H1 (cell line): ENCODE data around the gene DLX5. TPM values are rescaled to one million over a fixed set of nuclear protein-coding genes. Genes with fewer than 3 reads are reported as not detected.
A peak's percentile ranks its signal among the peaks of the same experiment; 100 is the strongest.

Experiments used
- CTCF ChIA-PET: fragments of 300-600 bp; sonication (Branson Sonifier 250); formaldehyde crosslinking; loops from one replicate; lab custom pipeline; 2021; ENCODE audit not compliant: partially characterized antibody; lab: Charles Lee
- POLR2A ChIA-PET: fragments of 300-600 bp; sonication (Branson Sonifier 250); formaldehyde crosslinking; loops from one replicate; lab custom pipeline; 2021; ENCODE audit warnings: inconsistent platforms; ENCODE audit not compliant: partially characterized antibody; lab: Charles Lee
- DNase-seq, 2 experiments: peaks; one replicate each; pipeline versions ENCODE4 v3.0.0 to v3.0.0-alpha.2; 2010 to 2022; ENCODE audit warnings: low spot score in 2 of 2, low read depth in 1 of 2, mixed read lengths in 1 of 2
- FAIRE-seq: peaks from 2 replicates; lab custom pipeline; 2011; peaks lifted over from hg19 to GRCh38; lab: Jason Lieb, UNC
- H2AFZ ChIP-seq: 2 replicates; pipeline ENCODE4 v1.8.1; 2012; ENCODE audit warnings: low read length, inconsistent platforms
- H2AK5ac ChIP-seq: 2 replicates; pipeline ENCODE4 v1.6.1; 2013; ENCODE audit warnings: low read depth, low read length
- H2BK120ac ChIP-seq: replicated peaks from 2 replicates; pipeline ENCODE3; 2013; ENCODE audit warnings: low read depth, low read length, inconsistent platforms
- H2BK12ac ChIP-seq: 2 replicates; pipeline ENCODE4 v1.6.1; 2013; ENCODE audit warnings: low read depth, low read length
- H2BK15ac ChIP-seq: 2 replicates; pipeline ENCODE4 v1.6.1; 2013; ENCODE audit warnings: low read length
- H2BK20ac ChIP-seq: 2 replicates; pipeline ENCODE4 v1.6.1; 2013; ENCODE audit warnings: low read length
- H2BK5ac ChIP-seq: 2 replicates; pipeline ENCODE4 v1.6.1; 2013; ENCODE audit warnings: low read depth, low read length
- H3K14ac ChIP-seq: 2 replicates; pipeline ENCODE4 v1.6.1; 2013; ENCODE audit warnings: inconsistent platforms; ENCODE audit not compliant: insufficient read length
- H3K18ac ChIP-seq: 2 replicates; pipeline ENCODE4 v1.6.1; 2013; ENCODE audit warnings: low read length; ENCODE audit errors: extremely low read depth
- H3K23ac ChIP-seq: 2 replicates; pipeline ENCODE4 v1.6.1; 2013; ENCODE audit warnings: inconsistent platforms; ENCODE audit not compliant: insufficient read length
- H3K23me2 ChIP-seq: 2 replicates; pipeline ENCODE4 v1.6.1; 2013; ENCODE audit warnings: low read depth, low read length
- H3K27ac ChIP-seq: 2 replicates; pipeline ENCODE4 v1.6.1; 2011; ENCODE audit warnings: low read depth, low read length, inconsistent platforms
- H3K27me3 ChIP-seq, 4 experiments: replicated peaks in 1 of 4; 1 replicate in 1 of 4; 2 replicates in 3 of 4; pipeline versions ENCODE4 v1.6.1 to v1.8.1; 2011 to 2013; ENCODE audit warnings: low read length in 3 of 4, mild to moderate bottlenecking in 3 of 4, inconsistent platforms in 2 of 4, mixed read lengths in 2 of 4, moderate library complexity in 1 of 4; ENCODE audit not compliant: control insufficient read depth in 3 of 4, insufficient read depth in 3 of 4; ENCODE audit errors: extremely low read depth in 1 of 4
- H3K36me3 ChIP-seq, 4 experiments: 2 replicates each; pipeline versions ENCODE4 v1.6.1 to v1.8.1; 2011 to 2013; ENCODE audit warnings: mild to moderate bottlenecking in 4 of 4, low read length in 3 of 4, moderate library complexity in 2 of 4, control low read depth in 1 of 4, inconsistent platforms in 1 of 4; ENCODE audit not compliant: insufficient read depth in 4 of 4, control insufficient read depth in 2 of 4
- H3K4ac ChIP-seq: replicated peaks from 2 replicates; pipeline ENCODE3; 2013; ENCODE audit warnings: low read length, low read depth, mixed read lengths, inconsistent platforms; ENCODE audit not compliant: insufficient read length
- H3K4me1 ChIP-seq, 4 experiments: replicated peaks in 1 of 4; 1 replicate in 1 of 4; 2 replicates in 3 of 4; pipeline versions ENCODE4 v1.6.1 to v1.8.1; 2011 to 2013; ENCODE audit warnings: low read length in 3 of 4, inconsistent platforms in 2 of 4, mixed read lengths in 1 of 4; ENCODE audit not compliant: insufficient read depth in 4 of 4, control insufficient read depth in 3 of 4
- H3K4me2 ChIP-seq, 2 experiments: 2 replicates each; pipeline versions ENCODE4 v1.6.1 to v1.8.1; 2011 to 2013; ENCODE audit warnings: low read depth in 2 of 2, low read length in 2 of 2, control low read depth in 1 of 2, inconsistent platforms in 1 of 2, mild to moderate bottlenecking in 1 of 2; ENCODE audit not compliant: insufficient read depth in 1 of 2
- H3K4me3 ChIP-seq, 4 experiments: fragments of 200-600, 300-600 bp in 1 of 4; sonication (generic), shearing (Covaris generic), sonication (Bioruptor Twin) in 1 of 4; 2 replicates each; pipeline versions ENCODE4 v1.5.1 to v1.8.1; 2011 to 2016; ENCODE audit warnings: low read length in 4 of 4, low read depth in 3 of 4, control low read depth in 2 of 4, inconsistent platforms in 2 of 4, mild to moderate bottlenecking in 2 of 4, mixed read lengths in 1 of 4, moderate library complexity in 1 of 4; ENCODE audit not compliant: insufficient read depth in 2 of 4; ENCODE audit errors: extremely low read depth in 1 of 4
- H3K56ac ChIP-seq: replicated peaks from 2 replicates; pipeline ENCODE3; 2013; ENCODE audit warnings: low read depth, mild to moderate bottlenecking, mixed read lengths, low read length, inconsistent platforms; ENCODE audit not compliant: insufficient read length
- H3K79me1 ChIP-seq: 2 replicates; pipeline ENCODE4 v1.6.1; 2013; ENCODE audit warnings: low read depth, low read length, control low read depth
- H3K79me2 ChIP-seq, 2 experiments: 2 replicates each; pipeline versions ENCODE4 v1.6.1 to v1.8.1; 2012 to 2013; ENCODE audit warnings: low read length in 2 of 2, mild to moderate bottlenecking in 2 of 2, inconsistent platforms in 1 of 2; ENCODE audit not compliant: insufficient read depth in 2 of 2, control insufficient read depth in 1 of 2
- H3K9ac ChIP-seq, 4 experiments: replicated peaks in 1 of 4; 1 replicate in 1 of 4; 2 replicates in 3 of 4; pipeline versions ENCODE4 v1.6.1 to v1.8.1; 2011 to 2013; ENCODE audit warnings: low read depth in 3 of 4, low read length in 3 of 4, control low read depth in 2 of 4, mild to moderate bottlenecking in 2 of 4, moderate library complexity in 2 of 4, inconsistent platforms in 1 of 4; ENCODE audit errors: extremely low read depth in 1 of 4
- H3K9me3 ChIP-seq, 2 experiments: 2 replicates each; pipeline versions ENCODE4 v1.6.1 to v1.8.1; 2012 to 2013; ENCODE audit warnings: mild to moderate bottlenecking in 2 of 2, moderate library complexity in 2 of 2, control low read depth in 1 of 2, inconsistent platforms in 1 of 2, low read depth in 1 of 2, low read length in 1 of 2, mixed read lengths in 1 of 2; ENCODE audit not compliant: insufficient read depth in 2 of 2
- H4K20me1 ChIP-seq, 2 experiments: replicated peaks in 1 of 2; 2 replicates each; pipeline versions ENCODE3 to v1.8.1; 2011 to 2013; ENCODE audit warnings: inconsistent platforms in 2 of 2, low read length in 2 of 2, mild to moderate bottlenecking in 1 of 2; ENCODE audit not compliant: insufficient read depth in 2 of 2, control insufficient read depth in 1 of 2
- H4K5ac ChIP-seq: 2 replicates; pipeline ENCODE4 v1.6.1; 2013; ENCODE audit warnings: low read length, low read depth, mixed read lengths, inconsistent platforms; ENCODE audit not compliant: insufficient read length
- H4K8ac ChIP-seq: 2 replicates; pipeline ENCODE4 v1.8.0; 2013; ENCODE audit warnings: mild to moderate bottlenecking, moderate library complexity, low read length, inconsistent platforms; ENCODE audit not compliant: insufficient read depth; ENCODE audit errors: extremely low read depth
- H4K91ac ChIP-seq: replicated peaks from 2 replicates; pipeline ENCODE3; 2013; ENCODE audit warnings: low read length, mixed read lengths, inconsistent platforms; ENCODE audit not compliant: insufficient read length
- CBX8 ChIP-seq: fragments of 300-800, 300-1000 bp; sonication (generic); IDR thresholded peaks from 2 replicates; pipeline ENCODE4 v1.7.1; 2016; ENCODE audit warnings: low read depth, low read length, borderline replicate concordance
- EZH2 ChIP-seq: fragments of 200-600 bp; sonication (generic); IDR thresholded peaks from 2 replicates; pipeline ENCODE4 v1.7.1; 2012; ENCODE audit warnings: low read depth, mild to moderate bottlenecking, moderate library complexity, low read length, inconsistent platforms; ENCODE audit not compliant: severe bottlenecking
- RNF2 ChIP-seq: fragments of 200-900, 300-1000 bp; sonication (generic); IDR thresholded peaks from 2 replicates; pipeline ENCODE4 v1.7.1; 2016; ENCODE audit warnings: borderline replicate concordance, low read depth, mild to moderate bottlenecking, antibody characterized with exemption, low read length; ENCODE audit not compliant: poor library complexity, severe bottlenecking; ENCODE audit errors: missing control alignments
- SUZ12 ChIP-seq: fragments of 200-600 bp; sonication (generic); IDR thresholded peaks from 2 replicates; pipeline ENCODE4 v1.6.1; 2012; ENCODE audit warnings: mild to moderate bottlenecking, inconsistent platforms, low read length, moderate library complexity, mixed read lengths
- ZNF274 ChIP-seq: IDR thresholded peaks from 2 replicates; pipeline ENCODE4 v1.7.0; 2012; ENCODE audit warnings: low read length, borderline replicate concordance; ENCODE audit errors: extremely low read depth
- WGBS, 2 experiments: shearing (Covaris generic) in 1 of 2; methylation state at CpG; one replicate each; pipeline versions ENCODE4 v1.1.6 to v1.1.7; 2013 to 2015; ENCODE audit warnings: low lambda C conversion rate in 2 of 2, mixed read lengths in 2 of 2, inconsistent platforms in 1 of 2, low coverage in 1 of 2, missing lambda C conversion rate in 1 of 2; ENCODE audit not compliant: insufficient replicate concordance in 2 of 2, insufficient coverage in 1 of 2, insufficient read length in 1 of 2; ENCODE audit errors: extremely low coverage in 1 of 2, missing lambda C conversion rate in 1 of 2; 5-methylcytosine and 5-hydroxymethylcytosine counted together
- polyA plus RNA-seq, 7 experiments: library from polyadenylated mRNA; depleted of rRNA in 3 of 7; stranded (reverse) in 5 of 7; unstranded in 2 of 7; fragments of >200 nt in 5 of 7; fragments of 200-250 nt in 2 of 7; gene quantifications; 1 replicate in 5 of 7; 2 replicates in 1 of 7; 4 replicates in 1 of 7; pipeline versions ENCODE4 v1.2.1 to v1.2.3, GENCODE V29; 2011 to 2013; ENCODE audit warnings: missing spikeins in 2 of 7, mixed read lengths in 2 of 7
- total RNA-seq: library from RNA; stranded (reverse); fragmentation: NEBNext Ultra II Directional; extraction: Animal tissue kit (Norgen Biotek cat#: 25700); gene quantifications from 2 replicates; pipeline ENCODE4 v1.2.1, GENCODE V29; 2021

The DLX5 gene
- total and polyA plus RNA-seq, 2 of the 8 experiments (the other 6 are each of a cell fraction or from before 2014, with no cell fraction given): not detected

GRCh38 chr7:96989859-96990317 lies 34.7 kb downstream of the DLX5 start:
- H2BK120ac ChIP-seq: no peak overlapping the region
- no peak overlapping the region for H3K4ac ChIP-seq
- no peaks in the 10 kb centered on the region for H3K79me2 ChIP-seq
- H4K8ac ChIP-seq: no peak overlapping the region
- H3K27ac ChIP-seq: no peak overlapping the region
- 5% methylated on average over 8 of the region's 8 CpGs; no CpG with 5 or more reads in 1 of the 2 experiments for WGBS, 2 experiments
- H3K9ac ChIP-seq: no peak overlapping the region
- no peak overlapping the region for H4K5ac ChIP-seq
- no peak overlapping the region for H3K23ac ChIP-seq
- H2AFZ ChIP-seq: no peak overlapping the region
- H3K18ac ChIP-seq: no peak overlapping the region
- no peak overlapping the region for H2BK5ac ChIP-seq
- H3K56ac ChIP-seq: no peak overlapping the region
- H3K79me1 ChIP-seq: no peaks in the 10 kb centered on the region
- DNase-seq (no peak), FAIRE-seq (no peak)
- ChIA-PET CTCF (interaction anchor here (0.8 to 6.0 kb wide), 7 partner anchors 10 to 211 kb away, joined by 3 to 32 read pairs (median 4); partner anchors contain the start of gene DLX5), POLR2A (interaction anchor here (0.7 to 2.7 kb wide), 5 partner anchors 11 to 36 kb away, joined by 3 to 8 read pairs (median 4); no protein-coding TSS in a partner anchor)
- peaks cover 14 to 30% (median 16%) of the 10 kb centered on the region in 4 experiments for H3K4me1 ChIP-seq
- no peak overlapping the region for H2BK12ac ChIP-seq
- H4K91ac ChIP-seq: no peak overlapping the region
- H3K27me3 ChIP-seq: peaks cover 52 to 85% (median 72%) of the 10 kb centered on the region in 4 experiments
- H4K20me1 ChIP-seq: peaks cover 3 to 10% of the 10 kb centered on the region in 2 experiments
- peaks cover 0 to 5% (median 0%) of the 10 kb centered on the region in 4 experiments; a peak in 1 of 8 replicates for H3K36me3 ChIP-seq
- TF ChIP-seq RNF2 (peak; percentile 82), SUZ12 (peak; percentile 96; the same call in 1 of the 2 replicates), ZNF274 (no peak), EZH2 (peak; percentile 84), CBX8 (peak; percentile 73; the same call in 1 of the 2 replicates)
- no peak overlapping the region for H3K14ac ChIP-seq
- H2BK20ac ChIP-seq: no peak overlapping the region
- peaks cover 0 to 5% of the 10 kb centered on the region in 2 experiments; a peak in 1 of 4 replicates for H3K9me3 ChIP-seq
- H2BK15ac ChIP-seq: no peak overlapping the region
- no peak overlapping the region for H2AK5ac ChIP-seq
- peak overlapping the region in 2 of 4 experiments; percentile 4 to 39; a peak in 4 of 8 replicates for H3K4me3 ChIP-seq
- peaks cover 2% of the 10 kb centered on the region; the same call in 1 of the 2 replicates for H3K23me2 ChIP-seq
- H3K4me2 ChIP-seq: peak overlapping the region; percentile 63 to 68
